Adrenal gland (tissue), 12 donors: Measurements from ENCODE around the gene RFLNA. TPM values are rescaled to one million over a fixed set of nuclear protein-coding genes. Genes with fewer than 3 reads are reported as not detected.

Source experiments
- DNase-seq, 7 donors: peaks; one replicate each; pipeline ENCODE4 v3.0.0-alpha.2; 2019 to 2020
- H3K27ac ChIP-seq, 5 donors: fragments of 200-600 bp; sonication (generic) in 4 of 5; 1 replicate in 3 of 5; 2 replicates in 2 of 5; pipeline versions ENCODE4 v1.5.1 to v1.8.0; 2016 to 2020; ENCODE audit warnings: mild to moderate bottlenecking in 1 of 5
- H3K27me3 ChIP-seq: fragments of 200-600 bp; 2 replicates; pipeline ENCODE4 v1.8.0; 2021
- H3K36me3 ChIP-seq, 2 donors: fragments of 200-600 bp; replicated peaks in 1 of 2; 1 replicate in 1 of 2; 2 replicates in 1 of 2; pipeline versions ENCODE4 v1.5.1 to v1.8.0; 2018 to 2022
- H3K4me1 ChIP-seq, 2 donors: fragments of 200-600 bp; replicated peaks in 1 of 2; 1 replicate in 1 of 2; 2 replicates in 1 of 2; pipeline versions ENCODE4 v1.5.1 to v1.8.0; 2018 to 2021
- H3K4me3 ChIP-seq, 4 donors: fragments of 200-600 bp; sonication (generic) in 3 of 4; one replicate each; pipeline ENCODE4 v1.5.1; 2016 to 2018
- H3K9me3 ChIP-seq, 3 donors: fragments of 200-600 bp; sonication (generic) in 1 of 3; replicated peaks in 1 of 3; 1 replicate in 2 of 3; 2 replicates in 1 of 3; pipeline versions ENCODE4 v1.5.1 to v1.8.0; 2016 to 2021
- POLR2A ChIP-seq, 2 donors: fragments of 450-650 bp; IDR thresholded peaks; one replicate each; pipeline ENCODE4 v1.6.1; 2017; ENCODE audit warnings: antibody characterized with exemption in 2 of 2, mild to moderate bottlenecking in 2 of 2, moderate library complexity in 1 of 2
- WGBS, 4 donors: extraction: QIAGEN DNeasy Blood & Tissue Kit in 2 of 4; methylation state at CpG; one replicate each; pipeline versions ENCODE4 v1.1.5 to v1.1.7; 2013 to 2017; 5-methylcytosine and 5-hydroxymethylcytosine counted together
- intact Hi-C, 2 donors: fragments of 100-400 bp; cut with DNase I; formaldehyde crosslinking; loops; one replicate each; pipeline versions ENCODE4 v1.14.1 to v1.15.0; 2022 to 2023
- polyA plus RNA-seq, 3 donors: library from polyadenylated mRNA; stranded (reverse); fragments of 200-250 nt in 2 of 3; fragments of 350-450 nt in 1 of 3; fragmentation: Illumina TruSeq in 1 of 3; extraction: RNeasy Lipid Tissue Mini Kit (QIAGEN cat#74804) in 1 of 3; gene quantifications; one replicate each; pipeline ENCODE4 v1.2.3, GENCODE V29; 2013 to 2014
- total RNA-seq, 9 donors: library from RNA; depleted of rRNA in 4 of 9; stranded (reverse); fragments of >200 nt in 4 of 9; fragments of 120-200 nt in 1 of 9; fragmentation: NEBNext Ultra II Directional in 1 of 9; extraction: Animal tissue kit (Norgen Biotek cat#: 25700) in 1 of 9; gene quantifications; one replicate each; pipeline versions ENCODE4 v1.1.0 to v1.2.4, GENCODE V29; 2013 to 2023
- TF ChIP-seq, protein P1 (sequence below), 6 experiments: fragments of 450-650 bp in 4 of 6; fragments of 200-600 bp in 2 of 6; sonication (generic) in 1 of 6; IDR thresholded peaks; 1 replicate in 5 of 6; 2 replicates in 1 of 6; pipeline versions ENCODE4 v1.5.1 to v1.8.0; 2016 to 2021; ENCODE audit warnings: antibody characterized with exemption in 6 of 6, mild to moderate bottlenecking in 2 of 6, moderate library complexity in 1 of 6
- donor health status: healthy with polysubstance abuse.
- donor health status: Bipolar disorder and iron deficiency.
- donor health status: DM: yes; HTN: yes; CAD: no.
- donor health status: DM: no; HTN: no; CAD: no.
- donor health status: DM: no; HTN: no; CAD: no.
- donor health status: DM: yes; HTN: yes; CAD: no.

RFLNA gene
- total and polyA plus RNA-seq, 12 donors, result 0.38 to 3.9 (median 1.4) TPM; not detected in 1

DNA sequence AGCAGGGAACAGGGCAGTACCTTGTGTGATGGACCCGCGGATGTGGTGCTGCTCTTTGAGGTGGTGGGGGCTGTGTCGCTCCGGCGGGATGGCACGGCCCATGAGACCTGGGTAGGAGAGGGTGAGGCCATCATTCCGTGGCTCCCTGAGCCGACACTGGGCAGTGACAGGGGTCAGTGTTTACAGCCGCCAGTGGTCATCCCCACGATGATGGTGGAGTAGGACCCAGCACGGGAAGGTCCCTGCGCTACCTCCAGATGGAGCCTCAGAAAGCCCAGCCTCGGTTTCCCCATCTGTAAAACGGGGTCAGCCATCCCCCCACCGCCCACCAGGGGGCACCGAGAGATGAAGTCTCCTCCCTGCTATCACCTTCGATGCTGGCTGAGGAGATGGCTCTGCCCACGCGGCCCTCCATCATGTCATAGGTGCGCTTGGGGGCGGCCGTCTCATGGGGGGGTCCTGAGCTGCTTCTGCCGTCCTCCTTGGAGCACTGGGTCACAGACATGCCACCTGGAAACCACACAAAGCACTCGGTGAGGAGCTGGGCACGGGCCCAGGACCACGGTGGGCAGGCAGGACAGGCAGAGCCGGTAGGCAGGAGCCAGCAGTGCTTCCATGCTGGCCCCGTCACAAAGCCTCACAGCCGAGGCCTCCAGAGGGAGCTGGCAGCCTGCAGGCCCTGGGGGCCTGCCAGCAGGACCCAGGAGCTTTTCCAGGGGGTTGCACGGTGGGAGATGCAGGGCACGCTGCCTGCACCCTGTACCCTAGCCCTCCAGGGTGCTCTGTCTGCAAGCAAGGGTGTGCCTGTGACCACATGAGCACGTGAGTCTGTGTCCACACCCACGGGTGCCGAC, 53.1 kb downstream of the RFLNA start:
- intact Hi-C loops, result no loop called here

DNA sequence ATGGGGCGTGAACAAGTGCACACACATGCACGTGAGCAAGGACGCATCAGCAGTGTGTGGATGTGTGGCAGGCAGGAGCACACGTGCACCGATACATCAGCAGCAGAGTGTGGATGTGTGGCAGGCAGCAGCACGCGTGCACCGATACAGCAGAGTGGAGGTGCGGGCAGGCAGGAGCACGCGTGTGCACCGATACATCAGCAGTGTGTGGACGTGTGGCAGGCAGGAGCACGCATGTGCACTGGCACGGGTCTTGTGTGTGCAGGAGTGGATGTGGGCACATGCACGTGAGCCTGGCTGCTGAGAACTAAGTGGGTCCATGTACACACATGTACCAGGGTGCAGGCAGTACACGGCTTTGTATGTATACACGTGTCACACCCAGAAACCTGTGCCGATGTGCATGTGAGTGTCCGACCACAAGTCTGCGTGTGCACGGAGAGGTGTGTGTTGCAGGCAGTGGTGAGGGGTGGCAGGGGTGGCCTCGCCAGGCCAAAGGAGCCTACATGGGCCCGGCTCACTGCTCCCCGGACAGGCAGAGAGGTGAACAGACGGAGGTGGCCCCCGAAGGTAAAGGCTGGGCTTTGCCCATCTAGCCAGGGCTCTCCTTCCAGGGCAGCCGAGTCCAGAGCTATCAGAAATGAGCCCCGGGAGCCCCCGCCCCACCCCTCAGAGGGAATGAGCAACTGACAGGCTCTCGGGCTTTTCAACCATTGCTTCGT, 53.9 kb downstream of the RFLNA start:
- Histone ChIP-seq H3K4me1 (peaks cover 0 to 11% of the 10 kb centered on the region in 2 donors), H3K27ac (no peak overlapping the region), H3K4me3 (no peak overlapping the region), H3K9me3 (no peaks in the 10 kb centered on the region), H3K27me3 (no peaks in the 10 kb centered on the region), H3K36me3 (peaks cover 0 to 100% of the 10 kb centered on the region in 2 donors)
- intact Hi-C loops, result no loop called here
- WGBS, 4 donors, result 91 to 95% (median 93%) methylated on average over 23 to 32 of the region's 32 CpGs
- TF ChIP-seq POLR2A (IDR thresholded peaks at IDR 0.05), result no peak
- TF ChIP-seq, protein P1, sequence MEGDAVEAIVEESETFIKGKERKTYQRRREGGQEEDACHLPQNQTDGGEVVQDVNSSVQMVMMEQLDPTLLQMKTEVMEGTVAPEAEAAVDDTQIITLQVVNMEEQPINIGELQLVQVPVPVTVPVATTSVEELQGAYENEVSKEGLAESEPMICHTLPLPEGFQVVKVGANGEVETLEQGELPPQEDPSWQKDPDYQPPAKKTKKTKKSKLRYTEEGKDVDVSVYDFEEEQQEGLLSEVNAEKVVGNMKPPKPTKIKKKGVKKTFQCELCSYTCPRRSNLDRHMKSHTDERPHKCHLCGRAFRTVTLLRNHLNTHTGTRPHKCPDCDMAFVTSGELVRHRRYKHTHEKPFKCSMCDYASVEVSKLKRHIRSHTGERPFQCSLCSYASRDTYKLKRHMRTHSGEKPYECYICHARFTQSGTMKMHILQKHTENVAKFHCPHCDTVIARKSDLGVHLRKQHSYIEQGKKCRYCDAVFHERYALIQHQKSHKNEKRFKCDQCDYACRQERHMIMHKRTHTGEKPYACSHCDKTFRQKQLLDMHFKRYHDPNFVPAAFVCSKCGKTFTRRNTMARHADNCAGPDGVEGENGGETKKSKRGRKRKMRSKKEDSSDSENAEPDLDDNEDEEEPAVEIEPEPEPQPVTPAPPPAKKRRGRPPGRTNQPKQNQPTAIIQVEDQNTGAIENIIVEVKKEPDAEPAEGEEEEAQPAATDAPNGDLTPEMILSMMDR (IDR thresholded peaks at IDR 0.05), result no peak
- DNase-seq, result no peak

More for the DNA sequence above, 53.1 kb downstream of the RFLNA start:
- peaks cover 0 to 100% of the 10 kb centered on the region in 2 donors for H3K36me3 ChIP-seq
- no peak overlapping the region for H3K27ac ChIP-seq
- 78 to 89% (median 82%) methylated on average over 8 to 34 of the region's 34 CpGs for WGBS, 4 donors
- no peaks in the 10 kb centered on the region for H3K9me3 ChIP-seq
- DNase-seq, result no peak
- TF ChIP-seq POLR2A (IDR thresholded peaks at IDR 0.05), result no peak
- TF ChIP-seq, protein P1 (IDR thresholded peaks at IDR 0.05), result peak in 5 of 6 experiments; percentile 40 to 53 (median 43)
- peaks cover 0 to 7% of the 10 kb centered on the region in 2 donors for H3K4me1 ChIP-seq
- no peaks in the 10 kb centered on the region for H3K27me3 ChIP-seq
- no peak overlapping the region for H3K4me3 ChIP-seq

DNA sequence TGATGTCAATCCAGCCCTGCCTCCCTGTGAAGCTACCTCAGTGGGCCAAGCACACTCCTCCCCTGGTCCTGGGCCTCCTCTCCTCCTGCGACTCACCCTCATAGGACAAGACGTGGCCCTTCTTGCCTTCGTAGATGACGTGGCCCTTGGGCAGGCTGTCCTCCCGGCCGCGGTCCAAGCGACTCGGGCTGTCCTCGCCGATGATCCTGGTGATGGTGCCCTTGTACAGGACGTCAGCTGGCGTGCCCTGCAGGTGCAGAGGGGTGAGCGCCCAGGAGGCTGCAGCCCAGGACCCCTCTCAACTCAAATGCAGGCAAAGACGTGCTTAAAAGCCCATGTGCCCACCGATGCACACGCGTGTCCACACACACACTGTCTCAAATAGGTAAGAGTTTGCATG, 55.6 kb downstream of the RFLNA start:
- DNase-seq, result no peak
- no peak for TF ChIP-seq POLR2A (IDR thresholded peaks at IDR 0.05)
- TF ChIP-seq, protein P1 (IDR thresholded peaks at IDR 0.05), result no peak
- Histone ChIP-seq H3K4me3 (no peak overlapping the region), H3K27ac (no peak overlapping the region), H3K4me1 (peaks cover 0 to 11% of the 10 kb centered on the region in 2 donors), H3K9me3 (no peaks in the 10 kb centered on the region), H3K36me3 (peaks cover 0 to 100% of the 10 kb centered on the region in 2 donors), H3K27me3 (no peaks in the 10 kb centered on the region)
- intact Hi-C loops, result no loop called here
- 91 to 95% (median 94%) methylated on average over 8 to 18 of the region's 18 CpGs for WGBS, 4 donors

DNA sequence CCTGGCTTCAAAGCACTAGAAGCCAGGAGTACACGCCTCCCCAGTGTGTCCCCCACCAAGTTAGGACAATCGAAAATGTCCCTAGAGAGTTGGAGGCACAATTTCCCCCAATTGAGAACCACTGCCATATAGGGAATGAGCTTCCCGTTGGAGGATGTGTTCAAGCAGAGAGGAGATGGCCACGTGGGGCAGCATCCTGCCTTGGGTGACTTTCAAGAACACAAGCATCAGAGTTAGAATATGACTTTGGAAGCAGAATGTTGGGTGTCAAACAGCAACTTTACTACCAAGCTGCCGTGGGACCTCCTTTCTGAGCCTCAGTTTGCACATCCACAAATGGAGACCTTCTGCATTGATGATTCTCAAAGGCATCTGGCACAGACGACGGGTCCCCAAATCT, 56.5 kb downstream of the RFLNA start:
- intact Hi-C loops, result no loop called here
- no peak for DNase-seq
- peaks cover 0 to 11% of the 10 kb centered on the region in 2 donors for H3K4me1 ChIP-seq
- TF ChIP-seq, protein P1 (IDR thresholded peaks at IDR 0.05), result no peak
- no peak for TF ChIP-seq POLR2A (IDR thresholded peaks at IDR 0.05)
- no peak overlapping the region for H3K4me3 ChIP-seq
- WGBS, 4 donors, result 74 to 87% (median 86%) methylated on average over 6 to 7 of the region's 7 CpGs
- H3K36me3 ChIP-seq, result peaks cover 0 to 100% of the 10 kb centered on the region in 2 donors
- H3K27ac ChIP-seq, result no peak overlapping the region
- H3K27me3 ChIP-seq, result no peaks in the 10 kb centered on the region
- no peaks in the 10 kb centered on the region for H3K9me3 ChIP-seq
